BJ (cell line): ENCODE data around the gene BCAR1. TPM values are rescaled to one million over a fixed set of nuclear protein-coding genes. Genes with fewer than 3 reads are reported as not detected.
"Not testable (repeated sequence)": the region's sequence is repeated elsewhere in the genome, so short reads cannot be mapped to it uniquely, and the experiment has no call there.

ENCODE experiments used
- CTCF ChIA-PET: fragments of 350-600 bp; formaldehyde crosslinking; extraction: SDS; loops from one replicate; lab custom pipeline; 2021; ENCODE audit warnings: antibody characterized with exemption, inconsistent platforms; lab: Yijun Ruan, JAX
- POLR2A ChIA-PET: fragments of 300-600 bp; sonication (Branson Sonifier 250); formaldehyde crosslinking; extraction: SDS; loops from one replicate; lab custom pipeline; 2021; ENCODE audit warnings: antibody characterized with exemption; lab: Charles Lee
- DNase-seq: peaks from one replicate; pipeline ENCODE4 v3.0.0-alpha.2; 2011; ENCODE audit warnings: low read depth
- H3K27me3 ChIP-seq: 2 replicates; pipeline ENCODE4 v1.6.0; 2011; ENCODE audit warnings: low read length; ENCODE audit not compliant: control insufficient read depth, insufficient read depth
- H3K36me3 ChIP-seq: 2 replicates; pipeline ENCODE4 v1.5.1; 2011; ENCODE audit warnings: low read length; ENCODE audit not compliant: control insufficient read depth, insufficient read depth
- H3K4me3 ChIP-seq: 2 replicates; pipeline ENCODE4 v1.5.1; 2011; ENCODE audit warnings: low read depth, mild to moderate bottlenecking, control low read depth, low read length
- CTCF ChIP-seq: IDR thresholded peaks from 2 replicates; pipeline ENCODE4 v1.5.1; 2011; ENCODE audit warnings: low read depth, mild to moderate bottlenecking, control low read depth, inconsistent platforms, low read length, moderate library complexity; ENCODE audit not compliant: insufficient read depth
- polyA plus RNA-seq: library from polyadenylated mRNA; depleted of rRNA; stranded (reverse); fragments of >200 nt; gene quantifications from 2 replicates; pipeline ENCODE4 v1.2.3, GENCODE V29; 2011

The BCAR1 gene
- polyA plus RNA-seq, 1 experiment = 57.3 TPM

- Histone ChIP-seq H3K27me3 (no peaks in the 10 kb centered on the region), H3K36me3 (peaks cover 30% of the 10 kb centered on the region), H3K4me3 (no peak overlapping the region)
- CTCF ChIA-PET = interaction anchor here (0.7 kb wide), 1 partner anchor 122 kb away, joined by 3 read pairs; no protein-coding TSS in a partner anchor
- no peak for DNase-seq
- POLR2A ChIA-PET = no interaction called here
- no peak for TF ChIP-seq CTCF
Measured at GRCh38 chr16:75225678-75226515, 25.5 kb downstream of the BCAR1 start.

- H3K36me3 ChIP-seq = peaks cover 27% of the 10 kb centered on the region
- CTCF ChIA-PET = no interaction called here
- no peak overlapping the region for H3K4me3 ChIP-seq
- TF ChIP-seq CTCF = no peak
- no peaks in the 10 kb centered on the region for H3K27me3 ChIP-seq
- DNase-seq = no peak
- POLR2A ChIA-PET = no interaction called here
Measured at GRCh38 chr16:75225092-75225491, 26.3 kb downstream of the BCAR1 start.

- DNase-seq = no peak
- Histone ChIP-seq H3K4me3 (no peak overlapping the region), H3K36me3 (peaks cover 21% of the 10 kb centered on the region), H3K27me3 (no peaks in the 10 kb centered on the region)
- TF ChIP-seq CTCF = no peak
- ChIA-PET POLR2A (no interaction called here), CTCF (no interaction called here)
Measured at GRCh38 chr16:75224306-75225082, 26.9 kb downstream of the BCAR1 start.

GRCh38 chr16:75223129-75223528 lies 28.3 kb downstream of the BCAR1 start:
- CTCF ChIA-PET, H3K36me3 ChIP-seq, H3K4me3 ChIP-seq, DNase-seq, H3K27me3 ChIP-seq, POLR2A ChIA-PET: not testable (repeated sequence)

GRCh38 chr16:75222271-75222783 lies 29.1 kb downstream of the BCAR1 start:
- CTCF ChIA-PET = interaction anchor here (1.2 kb wide), 1 partner anchor 21 kb away, joined by 6 read pairs; no protein-coding TSS in a partner anchor

More at GRCh38 chr16:75222271-75222783, 29.1 kb downstream of the BCAR1 start:
- POLR2A ChIA-PET = no interaction called here
- Histone ChIP-seq H3K4me3 (no peak overlapping the region), H3K27me3 (no peaks in the 10 kb centered on the region), H3K36me3 (peaks cover 2% of the 10 kb centered on the region; the same call in 1 of the 2 replicates)
- no peak for DNase-seq
- no peak for TF ChIP-seq CTCF
